CD4-positive, alpha-beta T cell treated with Interleukin-4 for 1 hour (primary cell): Measurements from ENCODE around the gene SLC41A3.
"Not testable (repeated sequence)": the region's sequence is repeated elsewhere in the genome, so short reads cannot be mapped to it uniquely, and the experiment has no call there.

ENCODE experiments used
- DNase-seq, 2 donors: peaks; one replicate each; pipeline ENCODE4 v3.0.0-alpha.2; 2020 to 2022

The SLC41A3 gene

DNA sequence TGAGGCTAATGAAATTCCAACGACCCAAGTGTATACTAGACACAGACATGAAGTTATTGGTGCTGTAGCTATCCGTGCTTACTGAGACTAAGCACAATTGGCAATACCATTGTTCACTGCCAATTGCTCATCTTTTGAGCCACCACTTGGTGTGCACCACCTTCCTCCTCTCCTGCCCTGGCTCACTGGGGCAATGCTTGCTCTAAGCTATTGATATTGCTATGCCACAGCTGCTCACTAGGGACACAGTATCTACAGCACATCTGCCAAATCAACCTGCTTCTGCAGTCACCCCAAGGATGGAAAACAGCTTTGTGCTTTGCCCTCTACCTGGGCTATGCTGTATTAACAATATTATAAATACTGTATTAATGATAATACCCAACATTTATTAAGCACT, 99.0 kb downstream of the SLC41A3 start:
- DNase-seq, result not testable (repeated sequence)

DNA sequence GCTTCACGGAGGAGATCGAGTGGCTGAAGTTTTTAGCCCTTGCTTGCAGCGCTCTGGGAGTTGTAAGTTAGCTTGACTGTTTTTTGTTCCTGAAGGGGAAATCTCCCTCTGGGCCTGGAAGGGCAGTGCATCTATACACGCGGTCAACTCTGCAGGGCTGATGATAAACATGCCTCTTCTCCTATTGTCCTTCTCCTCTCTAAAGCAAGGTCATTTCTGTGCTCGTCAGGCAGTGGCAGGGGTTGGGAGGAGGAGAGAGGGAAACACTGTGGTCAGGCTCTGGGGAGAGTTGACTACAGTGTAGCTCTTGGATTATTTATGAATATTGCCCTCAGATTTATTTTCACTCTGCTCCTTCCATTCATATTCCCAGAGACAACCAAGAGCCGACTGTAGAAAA, 106.8 kb downstream of the SLC41A3 start:
- DNase-seq, result not testable (repeated sequence)

DNA sequence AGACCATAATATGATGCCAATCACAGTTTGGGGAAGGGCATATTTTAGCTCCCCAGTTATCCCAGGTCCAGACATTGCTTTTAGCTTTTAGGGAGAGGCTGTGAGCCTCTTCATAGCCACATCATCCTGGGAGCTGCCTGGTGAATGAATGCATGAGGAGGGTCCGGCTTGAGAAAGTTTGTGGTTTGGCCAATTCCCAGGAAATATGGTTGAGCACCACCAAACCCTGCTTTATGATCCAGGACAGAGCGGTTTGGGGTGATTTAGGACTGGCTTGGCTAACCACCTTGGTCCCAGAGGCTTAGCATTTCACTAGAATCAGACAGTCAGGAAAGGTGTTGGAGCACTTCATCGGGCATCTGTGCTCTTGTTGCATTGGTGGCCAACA, 107.9 kb downstream of the SLC41A3 start:
- DNase-seq, result not testable (repeated sequence)

DNA sequence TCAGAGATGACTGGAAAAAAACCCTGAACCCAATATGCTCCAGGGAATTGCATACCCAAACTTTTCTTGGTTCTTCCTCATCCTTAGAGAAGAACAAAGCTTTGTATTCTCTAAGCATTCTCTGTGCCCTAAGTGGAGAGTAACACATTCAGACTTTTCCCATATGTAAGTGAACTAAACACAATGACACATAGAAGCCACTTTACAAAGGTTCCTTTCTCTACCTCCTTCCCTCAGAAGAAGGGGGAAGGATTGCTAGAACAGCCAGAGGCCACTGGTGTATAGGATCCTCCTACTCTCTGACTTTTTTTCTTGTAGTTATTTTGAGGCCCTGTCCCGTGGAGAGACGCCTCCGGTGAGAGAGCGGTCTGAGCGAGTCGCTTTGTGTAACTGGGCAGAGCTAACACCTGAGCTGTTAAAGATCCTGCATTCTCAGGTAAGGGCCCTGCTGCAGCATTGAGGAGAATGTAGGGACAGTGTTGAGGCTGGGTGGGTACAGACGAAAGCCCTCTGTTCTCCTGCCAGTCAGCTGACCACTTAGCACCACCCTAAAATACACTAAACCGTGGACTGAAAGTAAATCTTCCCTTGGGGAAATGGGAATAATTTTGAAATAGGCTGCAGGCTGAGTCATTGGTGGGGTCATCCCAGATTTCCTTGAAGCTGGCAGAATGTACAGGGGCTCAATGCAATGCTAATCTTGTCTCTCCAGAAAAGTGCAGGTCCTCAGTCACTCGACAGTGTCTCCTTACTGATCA, 108.5 kb downstream of the SLC41A3 start:
- DNase-seq, result not testable (repeated sequence)

DNA sequence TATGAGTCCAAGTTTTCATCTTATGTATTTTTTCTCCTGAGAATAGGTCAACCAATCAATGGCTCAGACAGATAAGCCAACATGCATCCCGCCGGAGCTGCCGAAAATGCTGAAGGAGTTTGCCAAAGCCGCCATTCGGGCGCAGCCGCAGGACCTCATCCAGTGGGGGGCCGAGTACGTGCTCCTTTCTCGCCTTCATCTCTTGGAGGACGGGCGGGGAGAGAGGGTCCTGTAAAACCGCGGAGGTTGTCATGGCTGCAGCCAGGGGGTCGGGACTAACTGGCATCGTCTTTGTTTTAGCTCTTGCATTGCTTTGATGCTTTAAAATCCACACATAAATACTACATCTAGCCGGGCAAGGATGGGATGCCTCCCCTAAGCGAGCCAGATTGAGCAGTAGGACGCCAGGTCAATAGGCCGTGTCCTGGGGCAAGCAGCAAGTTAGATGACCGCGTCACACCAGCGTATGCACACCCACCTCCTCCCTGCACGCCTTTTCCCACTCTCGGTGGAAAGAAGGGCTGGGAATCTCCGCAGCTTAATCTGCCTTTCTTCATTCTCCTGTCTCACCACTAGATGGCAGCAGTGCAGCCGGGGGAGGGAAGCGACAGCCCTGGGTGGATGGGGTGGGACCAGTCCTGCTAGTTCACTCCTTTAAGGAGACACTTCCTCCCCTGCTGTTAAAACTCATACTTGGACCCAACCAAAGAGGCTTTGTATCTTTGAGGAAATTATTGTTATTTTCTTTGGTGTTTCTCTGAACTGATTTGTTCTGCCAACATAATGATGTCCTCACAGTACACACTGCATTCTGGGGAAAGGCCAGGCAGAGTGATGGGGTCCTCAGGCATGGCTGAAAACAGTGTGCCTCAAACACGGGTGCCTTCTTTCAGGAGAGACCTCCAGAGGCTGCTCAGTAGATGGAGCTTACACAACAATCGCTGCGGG, 111.7 kb downstream of the SLC41A3 start:
- DNase-seq, result peak; percentile 30 to 50

DNA sequence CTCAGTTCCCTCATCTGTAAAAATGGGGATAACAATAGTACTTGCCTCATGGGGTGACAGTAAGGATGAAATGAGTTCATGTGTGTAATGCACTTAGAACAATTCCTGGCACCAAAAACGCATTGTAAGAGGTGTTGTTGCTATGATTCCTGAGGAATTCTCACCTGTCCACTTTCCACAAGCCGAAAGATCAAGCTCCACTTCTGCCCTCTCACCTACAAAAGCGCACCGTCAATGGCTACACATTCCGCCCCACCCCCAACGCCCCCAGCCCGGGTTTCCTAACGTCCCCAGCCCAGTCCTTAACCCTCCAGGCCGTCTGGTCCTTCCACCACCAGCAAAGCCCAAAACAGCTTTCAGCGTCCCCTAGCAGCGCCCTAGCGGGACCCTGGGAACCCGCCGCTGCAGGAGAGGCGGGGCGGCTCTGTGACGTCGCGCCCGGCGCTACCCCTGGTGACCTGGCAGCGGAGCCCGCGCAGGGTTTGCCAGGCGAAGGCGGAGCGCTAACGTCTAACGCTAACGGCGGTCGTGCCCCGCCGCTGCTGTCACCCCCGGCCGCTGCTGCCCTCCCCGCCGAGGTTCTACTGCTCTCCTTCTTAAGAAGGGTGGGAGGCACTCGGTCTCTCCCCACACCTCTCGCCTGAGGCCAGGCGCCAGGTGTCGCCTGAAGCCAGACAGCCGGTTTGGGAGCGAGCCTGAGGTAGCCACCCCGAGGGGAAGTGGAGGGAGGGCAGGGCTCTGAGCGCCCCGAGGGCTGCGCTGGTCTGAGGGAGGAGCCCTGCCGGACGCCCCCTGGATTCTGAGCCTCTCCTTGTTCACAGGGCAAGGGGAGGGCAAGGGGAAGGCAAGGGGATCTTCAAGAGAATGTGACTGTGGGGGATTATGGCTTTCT, 115.0 kb downstream of the SLC41A3 start, which contains the start of gene ROPN1B:
Gene ROPN1B (plus strand): TSS at position 478 of the 892 bp plus-strand sequence. CDS start 2,877 bp downstream, outside the sequence.
- not testable (repeated sequence) for DNase-seq

DNA sequence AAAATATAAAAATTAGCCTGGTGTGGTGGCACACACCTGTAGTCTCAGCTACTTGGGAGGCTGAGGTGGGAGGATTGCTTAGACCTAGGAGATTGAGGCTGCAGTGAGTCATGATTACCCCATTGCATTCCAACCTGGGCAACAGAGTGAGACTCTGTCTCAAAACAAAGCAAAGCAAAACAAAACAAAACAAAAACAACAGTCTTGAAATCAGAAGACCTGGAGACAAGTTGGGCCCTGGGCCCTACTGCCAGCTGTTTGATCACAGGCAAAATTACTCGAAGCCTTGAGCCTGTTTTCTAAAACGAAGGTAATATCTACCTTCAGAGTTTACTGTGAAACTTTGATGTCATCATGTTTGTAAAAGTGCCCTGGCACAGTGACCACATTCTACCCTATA, 115.8 kb downstream of the SLC41A3 start:
- DNase-seq, result not testable (repeated sequence)

DNA sequence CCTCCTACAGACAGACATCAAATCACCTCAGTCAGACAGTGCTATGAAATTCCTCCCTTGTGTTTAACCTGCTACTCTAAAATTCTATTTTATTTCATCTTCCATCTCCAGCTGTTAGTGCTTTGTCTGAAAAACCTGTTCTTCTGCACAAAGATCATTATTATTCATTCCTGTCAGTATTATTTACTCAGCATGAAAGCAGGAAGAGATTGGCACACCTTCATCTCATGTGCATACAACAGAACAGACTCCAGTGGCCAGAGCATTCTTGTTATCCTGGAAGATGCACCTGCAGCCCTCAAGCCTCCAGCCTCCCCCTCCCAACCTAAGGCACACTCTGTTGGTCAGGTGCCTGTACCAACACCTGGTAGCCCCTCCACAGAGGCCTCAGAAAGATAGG, 116.8 kb downstream of the SLC41A3 start:
- DNase-seq, result no peak

DNA sequence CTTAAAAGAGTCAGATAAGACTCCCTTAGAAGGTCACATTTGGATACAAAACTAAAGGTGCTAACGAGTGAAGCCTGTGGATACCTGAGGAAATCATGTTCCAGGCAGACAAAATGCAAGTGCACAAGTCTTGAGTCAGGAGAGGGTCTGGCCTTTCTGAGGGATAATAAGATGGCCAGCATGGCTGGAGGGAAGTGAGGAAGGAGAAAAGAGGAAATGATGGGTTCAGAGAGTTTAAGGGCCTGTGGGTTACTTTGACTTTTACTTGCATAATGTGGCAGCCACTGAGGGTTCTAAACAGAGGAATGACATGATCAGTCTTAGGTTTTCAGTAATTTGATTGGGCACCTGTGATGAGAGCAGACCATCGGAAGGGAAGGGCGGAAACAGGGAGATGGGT, 118.4 kb downstream of the SLC41A3 start:
- no peak for DNase-seq

DNA sequence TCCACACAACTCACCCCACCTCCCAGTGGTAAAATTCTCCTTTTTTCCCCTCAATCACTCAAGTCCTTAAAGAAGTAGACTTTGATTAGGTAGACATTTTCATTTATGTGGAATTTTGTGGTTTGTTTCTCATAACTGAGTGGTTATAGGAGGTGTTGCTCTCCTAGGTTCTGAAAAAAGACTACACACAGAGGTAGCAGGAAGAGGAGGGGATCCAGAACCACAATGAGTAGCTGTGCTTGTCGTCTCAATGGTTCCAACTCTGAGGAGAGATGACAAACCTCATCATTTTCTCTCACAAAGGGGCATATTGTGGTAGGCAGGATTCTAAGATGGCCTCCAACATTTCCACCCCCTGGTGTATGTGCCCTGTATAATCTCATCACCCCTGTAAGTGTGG, 120.1 kb downstream of the SLC41A3 start:
- DNase-seq, result not testable (repeated sequence)

DNA sequence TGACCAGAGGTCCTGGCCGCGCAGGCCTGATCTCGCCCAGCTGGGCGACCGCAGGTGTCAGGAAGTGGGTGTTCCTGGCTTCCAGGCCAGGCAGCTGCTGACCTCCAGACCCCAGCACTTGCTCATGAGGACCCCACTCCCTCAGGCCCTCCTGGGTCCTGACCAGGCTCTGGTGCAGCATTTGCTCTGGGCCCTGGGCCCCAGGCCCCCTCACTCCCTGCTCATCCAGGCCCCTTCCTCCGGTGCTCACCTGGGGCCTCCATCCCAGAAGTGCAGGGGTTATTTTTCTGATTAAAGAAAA, 122.7 kb downstream of the SLC41A3 start:
- DNase-seq, result no peak

DNA sequence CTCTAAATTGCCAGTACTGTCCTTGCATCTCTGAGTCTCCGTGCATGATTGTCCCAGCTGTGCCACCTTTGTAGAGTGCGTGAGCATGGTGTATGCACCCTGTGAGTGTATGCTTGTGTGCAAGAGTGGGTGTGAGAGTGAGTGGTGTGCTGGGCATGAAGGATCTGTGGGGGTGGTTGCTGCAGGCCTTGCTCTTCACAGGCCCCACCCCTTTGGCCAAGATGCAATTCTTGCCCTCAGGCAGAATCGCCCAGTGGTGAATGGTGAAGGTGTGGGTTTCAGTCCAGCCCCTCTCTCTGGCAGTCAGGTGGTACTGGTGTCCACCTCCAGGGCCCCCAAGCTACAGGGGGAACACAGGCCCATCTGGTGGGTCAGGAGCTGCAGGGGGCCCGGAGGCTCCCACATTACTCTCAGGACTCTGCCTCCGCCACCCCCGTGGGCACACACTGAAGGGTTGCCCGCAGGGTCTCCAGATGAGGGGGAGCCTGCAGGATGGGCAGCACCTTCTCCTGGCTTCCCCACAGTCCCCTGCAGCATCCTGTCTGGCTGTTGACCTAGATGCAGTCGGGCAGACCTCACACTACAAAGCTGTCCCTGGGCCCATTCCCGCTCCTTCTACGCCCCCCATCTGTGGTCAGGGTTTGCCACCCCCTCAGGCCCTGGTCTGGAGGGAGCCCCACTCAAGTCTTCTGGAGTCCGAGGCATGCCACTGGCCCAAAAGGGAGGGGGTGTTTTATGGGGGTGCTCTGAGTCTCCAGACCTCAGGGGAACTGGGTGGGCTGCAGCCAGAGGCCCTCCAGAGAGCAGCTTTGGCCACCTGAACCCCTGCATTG, 123.3 kb downstream of the SLC41A3 start:
- no peak for DNase-seq

DNA sequence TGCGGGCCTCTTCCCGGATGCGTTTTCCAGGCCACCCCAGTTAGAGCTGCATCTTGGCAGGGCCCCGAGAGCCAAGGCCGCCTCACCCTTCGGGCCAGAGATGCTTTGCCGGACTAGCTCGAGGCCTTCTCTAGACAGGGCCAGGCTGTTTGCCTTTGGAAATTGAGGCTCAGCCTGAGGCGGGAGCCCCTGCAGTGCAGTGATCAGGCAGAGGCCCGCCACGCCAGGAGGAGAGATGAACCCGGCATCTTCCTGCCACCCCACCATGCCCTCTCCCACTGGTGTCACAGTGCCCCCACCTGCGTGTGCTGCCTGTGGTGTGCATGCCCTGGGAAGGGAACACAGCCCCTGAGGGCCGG, 123.9 kb downstream of the SLC41A3 start:
- DNase-seq, result no peak

DNA sequence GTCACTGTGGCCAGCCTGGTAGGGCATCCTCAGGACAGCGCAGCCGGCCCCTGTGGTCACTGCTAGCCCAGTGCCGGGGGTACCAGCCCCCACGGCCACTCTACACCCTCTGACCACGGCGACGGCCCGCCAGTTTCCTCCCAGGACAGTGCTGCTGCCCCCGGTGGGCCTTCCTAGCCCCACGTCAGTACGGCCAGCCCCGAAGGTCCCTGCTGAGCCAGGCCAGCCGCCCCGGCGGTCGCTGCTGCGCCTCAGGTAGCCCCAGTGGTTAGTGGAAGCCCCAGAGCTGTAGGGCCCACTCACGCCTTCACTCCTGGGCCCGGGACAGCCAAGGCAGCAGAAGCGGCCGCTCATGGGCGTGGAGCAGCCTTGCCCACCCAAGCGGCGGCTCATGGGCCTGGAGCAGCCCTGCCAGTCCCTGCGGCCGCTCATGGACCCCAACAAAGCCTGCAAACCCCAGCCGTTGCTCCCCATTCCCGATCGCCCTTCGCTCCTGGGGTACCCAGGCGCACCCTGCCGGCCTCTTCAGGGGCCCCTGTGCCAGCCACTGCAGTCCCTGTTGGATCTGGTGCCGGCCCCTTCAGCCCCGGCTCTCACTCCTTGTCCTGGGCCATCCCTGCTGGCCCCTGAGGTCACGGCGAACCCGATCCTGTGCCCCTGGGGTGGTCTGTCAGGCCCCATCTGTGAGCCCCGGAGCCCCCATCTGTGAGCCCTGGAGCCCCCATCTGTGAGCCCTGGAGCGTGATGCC, 124.4 kb downstream of the SLC41A3 start:
- no peak for DNase-seq

DNA sequence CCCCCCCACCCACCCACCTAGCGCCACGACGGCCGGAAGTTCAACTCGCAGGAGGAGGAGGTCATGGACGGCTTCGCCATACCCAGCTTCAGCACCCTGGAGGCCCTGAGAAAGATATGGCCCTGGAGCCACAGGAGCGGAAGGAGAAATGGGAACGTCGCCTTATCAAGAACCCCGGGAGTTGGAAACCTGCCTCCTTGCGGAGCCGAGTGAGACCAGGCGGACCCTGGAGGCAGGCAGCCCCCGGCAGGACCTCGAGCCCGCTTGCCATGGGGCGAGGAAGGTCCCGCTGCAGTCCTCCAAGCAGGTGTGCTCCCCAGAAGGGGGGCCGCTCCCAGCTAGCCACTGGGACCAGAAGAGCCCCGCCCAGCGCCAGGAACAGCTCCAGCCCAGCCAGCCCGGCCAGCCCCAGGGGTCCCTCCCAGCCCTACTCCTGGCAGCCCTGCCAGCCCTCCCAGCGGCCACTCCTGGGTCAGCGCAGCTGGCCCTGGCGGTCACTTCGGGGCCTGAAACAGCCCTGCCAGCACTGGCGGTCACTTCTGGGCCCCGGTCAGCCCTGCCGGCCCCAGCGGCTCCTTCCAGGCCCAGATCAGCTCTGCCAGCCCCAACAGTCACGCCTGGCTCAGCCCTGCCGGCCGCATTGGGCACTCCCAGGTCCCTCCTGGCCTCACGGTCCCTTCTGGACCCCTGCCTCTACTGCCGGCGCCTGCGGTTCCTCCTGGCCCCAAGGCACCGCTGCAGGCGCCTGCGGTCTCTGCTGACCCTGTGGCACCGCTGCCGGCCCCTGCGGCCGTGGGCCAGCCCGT, 125.2 kb downstream of the SLC41A3 start:
- DNase-seq, result no peak

DNA sequence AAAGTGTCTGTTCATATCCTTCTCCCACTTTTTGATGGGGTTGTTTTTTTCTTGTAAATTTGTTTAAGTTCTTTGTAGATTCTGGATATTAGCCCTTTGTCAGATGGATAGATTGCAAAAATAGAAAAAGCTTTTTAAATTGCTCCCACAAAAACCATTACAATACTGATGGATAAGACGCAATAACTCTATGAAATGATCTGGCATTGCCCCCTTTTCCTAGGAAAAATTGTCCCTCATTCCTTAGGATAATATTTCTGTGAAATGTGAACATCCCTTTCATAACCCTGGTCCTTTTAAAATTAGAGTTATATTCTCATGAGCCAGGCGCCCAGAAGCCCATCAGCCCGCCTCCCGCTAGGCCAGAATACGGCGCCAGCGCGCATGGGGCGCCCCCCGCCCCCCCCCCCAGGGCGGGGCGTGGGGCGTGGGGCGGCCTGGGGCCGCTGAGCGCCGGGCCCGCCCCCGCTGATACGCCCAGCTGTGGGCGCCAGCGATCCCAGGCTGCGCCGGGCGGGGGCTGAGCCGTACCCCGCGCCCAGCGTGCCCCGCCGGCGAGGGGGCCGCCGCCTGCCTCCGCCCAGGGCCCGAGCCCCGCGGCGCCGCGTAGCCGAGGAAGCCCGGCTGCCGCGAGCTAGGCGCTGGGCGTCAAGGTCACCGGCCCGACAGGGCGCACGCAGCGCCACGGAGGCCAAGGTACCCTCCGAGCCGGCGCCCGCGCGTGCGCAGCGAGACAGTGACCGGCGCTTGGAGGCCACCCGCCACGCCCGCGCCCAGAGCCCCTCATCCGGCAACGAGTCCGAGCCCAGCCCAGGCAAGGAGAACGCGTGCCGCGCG, 126.0 kb downstream of the SLC41A3 start:
- no peak for DNase-seq

DNA sequence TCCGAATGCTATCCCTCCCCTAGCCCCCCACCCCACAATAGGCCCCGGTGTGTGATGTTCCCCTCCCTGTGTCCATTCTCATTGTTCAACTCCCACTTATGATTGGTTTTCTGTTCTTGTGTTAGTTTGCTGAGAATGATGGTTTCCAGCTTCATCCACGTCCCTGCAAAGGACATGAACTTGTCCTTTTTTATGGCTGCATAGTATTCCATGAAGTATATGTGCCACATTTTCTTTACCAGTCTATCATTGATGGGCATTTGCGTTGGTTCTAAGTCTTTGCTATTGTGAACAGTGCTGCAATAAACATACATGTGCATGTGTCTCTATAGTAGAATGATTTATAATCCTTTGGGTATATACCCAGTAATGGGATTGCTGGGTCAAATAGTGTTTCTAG, 126.9 kb downstream of the SLC41A3 start:
- not testable (repeated sequence) for DNase-seq
